Transverse colon (tissue), 4 donors: Measurements from ENCODE around the gene PPP1CA.
A peak's percentile ranks its signal among the peaks of the same experiment; 100 is the strongest.

Experiments
- EP300 ChIP-seq: sonication (generic); formaldehyde crosslinking; IDR thresholded peaks from one replicate; pipeline ENCODE4 v1.6.1; 2017; ENCODE audit warnings: antibody characterized with exemption, low read depth
- POLR2A ChIP-seq: fragments of 450-650 bp; IDR thresholded peaks from one replicate; pipeline ENCODE4 v1.6.1; 2016; ENCODE audit warnings: antibody characterized with exemption, mild to moderate bottlenecking, moderate library complexity
- POLR2AphosphoS5 ChIP-seq, 3 donors: sonication (generic); formaldehyde crosslinking; IDR thresholded peaks; one replicate each; pipeline ENCODE4 v1.6.1; 2016; ENCODE audit warnings: antibody characterized with exemption in 3 of 3
- TF ChIP-seq, protein P1 (sequence below), 5 experiments: fragments of 200-600 bp in 3 of 5; fragments of 450-650 bp in 2 of 5; sonication (generic) in 3 of 5; IDR thresholded peaks; 1 replicate in 2 of 5; 2 replicates in 3 of 5; pipeline ENCODE4 v1.5.1; 2016 to 2017; ENCODE audit warnings: antibody characterized with exemption in 5 of 5, inconsistent platforms in 3 of 5, mild to moderate bottlenecking in 2 of 5, moderate library complexity in 1 of 5

DNA sequence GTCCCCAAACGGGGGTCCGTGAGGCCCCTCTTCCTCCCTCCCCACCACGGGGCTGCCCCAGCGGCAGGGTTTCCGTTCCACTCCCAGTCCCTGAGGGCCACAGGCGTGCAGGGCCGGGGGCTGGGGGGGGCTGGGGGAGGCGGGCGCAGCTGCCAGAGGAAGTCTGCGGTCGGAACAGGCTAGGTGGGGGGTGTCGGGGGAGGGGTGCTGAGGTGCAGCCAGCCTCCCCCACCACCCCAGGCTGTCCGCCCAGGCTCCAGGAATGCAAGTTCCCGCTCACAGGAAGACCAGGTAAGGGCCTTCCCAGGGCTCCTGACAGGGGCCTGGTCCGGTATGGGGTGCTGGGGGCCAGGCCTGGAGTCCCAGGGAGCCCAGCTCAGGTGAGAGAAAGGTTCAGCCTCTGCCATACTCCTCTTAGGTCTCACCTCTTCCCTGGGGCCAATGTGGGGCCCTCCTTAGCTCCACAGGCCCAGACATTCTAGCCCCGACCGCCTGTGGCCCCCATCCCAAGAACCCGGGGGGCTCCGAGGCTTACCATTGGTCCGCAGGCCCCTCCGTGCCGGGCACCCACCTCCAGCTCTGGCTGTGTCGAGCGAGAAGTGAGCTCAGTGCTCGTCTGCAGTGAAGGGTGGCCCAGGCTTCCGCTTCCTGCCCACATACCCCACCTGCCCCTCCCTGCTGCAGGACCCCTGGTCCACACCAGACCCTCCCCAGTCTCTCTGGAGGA is 35.6 kb upstream of the PPP1CA start, which contains the start of gene PTPRCAP:
- TF ChIP-seq POLR2A = peak; percentile 67
- TF ChIP-seq, protein P1, sequence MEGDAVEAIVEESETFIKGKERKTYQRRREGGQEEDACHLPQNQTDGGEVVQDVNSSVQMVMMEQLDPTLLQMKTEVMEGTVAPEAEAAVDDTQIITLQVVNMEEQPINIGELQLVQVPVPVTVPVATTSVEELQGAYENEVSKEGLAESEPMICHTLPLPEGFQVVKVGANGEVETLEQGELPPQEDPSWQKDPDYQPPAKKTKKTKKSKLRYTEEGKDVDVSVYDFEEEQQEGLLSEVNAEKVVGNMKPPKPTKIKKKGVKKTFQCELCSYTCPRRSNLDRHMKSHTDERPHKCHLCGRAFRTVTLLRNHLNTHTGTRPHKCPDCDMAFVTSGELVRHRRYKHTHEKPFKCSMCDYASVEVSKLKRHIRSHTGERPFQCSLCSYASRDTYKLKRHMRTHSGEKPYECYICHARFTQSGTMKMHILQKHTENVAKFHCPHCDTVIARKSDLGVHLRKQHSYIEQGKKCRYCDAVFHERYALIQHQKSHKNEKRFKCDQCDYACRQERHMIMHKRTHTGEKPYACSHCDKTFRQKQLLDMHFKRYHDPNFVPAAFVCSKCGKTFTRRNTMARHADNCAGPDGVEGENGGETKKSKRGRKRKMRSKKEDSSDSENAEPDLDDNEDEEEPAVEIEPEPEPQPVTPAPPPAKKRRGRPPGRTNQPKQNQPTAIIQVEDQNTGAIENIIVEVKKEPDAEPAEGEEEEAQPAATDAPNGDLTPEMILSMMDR (IDR thresholded peaks at IDR 0.05) = no peak
- TF ChIP-seq EP300 = no peak
- TF ChIP-seq POLR2AphosphoS5 (IDR thresholded peaks at IDR 0.05) = peak in 2 of 3 donors; percentile 40 to 65
